A673 (cell line): ENCODE results near the gene NDC80. TPM values are rescaled to one million over a fixed set of nuclear protein-coding genes. Genes with fewer than 3 reads are reported as not detected.

Experiments used
- BruUV-seq: library from RNA; stranded (reverse); fragments of 400-500 nt; replicated peaks from 2 replicates; lab custom pipeline; 2021; lab: Mats Ljungman, UMichigan
- CTCF ChIA-PET: fragments of 300-600 bp; sonication (Branson Sonifier 250); formaldehyde crosslinking; loops from one replicate; lab custom pipeline; 2022; ENCODE audit warnings: antibody characterized with exemption; lab: Charles Lee
- POLR2A ChIA-PET: fragments of 300-600 bp; sonication (Branson Sonifier 250); formaldehyde crosslinking; loops from one replicate; lab custom pipeline; 2022; ENCODE audit warnings: antibody characterized with exemption; ENCODE audit not compliant: low non-redundant PET; lab: Charles Lee
- DNase-seq: peaks from one replicate; pipeline ENCODE4 v3.0.0-alpha.2; 2015; ENCODE audit warnings: low spot score
- H3K27ac ChIP-seq: fragments of 200-600 bp; sonication (generic); 2 replicates; pipeline ENCODE4 v1.5.1; 2016; ENCODE audit warnings: mixed run types, low read depth, mild to moderate bottlenecking, mixed read lengths, antibody characterized with exemption, low read length; ENCODE audit not compliant: poor library complexity, severe bottlenecking
- H3K27me3 ChIP-seq: fragments of 200-600 bp; sonication (generic); replicated peaks from 2 replicates; pipeline ENCODE4 v1.6.1; 2017; ENCODE audit warnings: mixed run types, low read depth, mild to moderate bottlenecking, mixed read lengths, antibody characterized with exemption, low read length; ENCODE audit not compliant: insufficient read depth, poor library complexity
- H3K36me3 ChIP-seq: fragments of 200-600 bp; sonication (generic); 2 replicates; pipeline ENCODE4 v1.6.1; 2016; ENCODE audit warnings: mixed run types, mild to moderate bottlenecking, mixed read lengths, antibody characterized with exemption, low read length; ENCODE audit not compliant: insufficient read depth, poor library complexity, severe bottlenecking
- H3K4me1 ChIP-seq: fragments of 200-600 bp; sonication (generic); 2 replicates; pipeline ENCODE4 v1.6.1; 2017; ENCODE audit warnings: mixed run types, mild to moderate bottlenecking, mixed read lengths, antibody characterized with exemption, low read length; ENCODE audit not compliant: insufficient read depth, poor library complexity, severe bottlenecking
- H3K4me3 ChIP-seq: fragments of 200-600 bp; sonication (generic); 2 replicates; pipeline ENCODE4 v1.5.1; 2016; ENCODE audit warnings: low read depth, mixed run types, mild to moderate bottlenecking, mixed read lengths, low read length; ENCODE audit not compliant: poor library complexity, severe bottlenecking
- H3K9me3 ChIP-seq: fragments of 200-600 bp; sonication (generic); 2 replicates; pipeline ENCODE4 v1.6.1; 2016; ENCODE audit warnings: mixed run types, low read depth, mild to moderate bottlenecking, mixed read lengths, antibody characterized with exemption, low read length; ENCODE audit not compliant: poor library complexity, severe bottlenecking
- EZH2 ChIP-seq: fragments of 200-600 bp; sonication (generic); IDR thresholded peaks from 2 replicates; pipeline ENCODE4 v1.6.1; 2017; ENCODE audit warnings: borderline replicate concordance, low read depth, mild to moderate bottlenecking, mixed read lengths, antibody characterized with exemption, low read length; ENCODE audit not compliant: poor library complexity, severe bottlenecking
- intact Hi-C: fragments of 100-400 bp; cut with micrococcal nuclease; formaldehyde crosslinking; loops from one replicate; pipeline ENCODE4 v1.10.0; 2022; ENCODE audit not compliant: unreplicated experiment
- total RNA-seq: library from RNA; stranded (reverse); gene quantifications from 2 replicates; pipeline ENCODE4 v1.2.3, GENCODE V29; 2021
- TF ChIP-seq, protein P1 (sequence below): fragments of 300-800, 200-600 bp; sonication (generic); conservative IDR thresholded peaks from 2 replicates; pipeline ENCODE4 v1.5.1; 2017; ENCODE audit warnings: low read depth, mild to moderate bottlenecking, antibody characterized with exemption, low read length, moderate library complexity, mixed read lengths

NDC80 gene
- total RNA-seq, 1 experiment from 2014 or later = 72.6 TPM

DNA sequence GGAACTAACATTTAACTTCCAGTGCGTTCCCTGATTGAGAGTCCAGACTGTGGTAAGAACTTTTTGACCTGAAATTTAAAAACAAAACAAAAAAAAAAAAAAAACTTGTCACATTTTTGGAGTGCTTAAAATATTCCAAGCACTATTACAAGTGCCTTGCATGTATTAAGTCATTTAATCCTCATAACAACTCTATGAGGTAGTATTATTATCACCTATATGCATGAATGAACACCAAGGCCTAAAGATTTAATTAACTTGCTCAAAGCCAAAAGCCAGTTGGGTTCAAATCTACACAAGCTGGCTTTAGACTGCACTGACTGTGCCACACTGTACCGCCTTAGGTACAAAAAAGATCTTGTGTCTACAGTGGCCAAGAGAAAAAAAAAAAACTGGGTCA, 35.3 kb upstream of the NDC80 start:
- TF ChIP-seq, protein P1, sequence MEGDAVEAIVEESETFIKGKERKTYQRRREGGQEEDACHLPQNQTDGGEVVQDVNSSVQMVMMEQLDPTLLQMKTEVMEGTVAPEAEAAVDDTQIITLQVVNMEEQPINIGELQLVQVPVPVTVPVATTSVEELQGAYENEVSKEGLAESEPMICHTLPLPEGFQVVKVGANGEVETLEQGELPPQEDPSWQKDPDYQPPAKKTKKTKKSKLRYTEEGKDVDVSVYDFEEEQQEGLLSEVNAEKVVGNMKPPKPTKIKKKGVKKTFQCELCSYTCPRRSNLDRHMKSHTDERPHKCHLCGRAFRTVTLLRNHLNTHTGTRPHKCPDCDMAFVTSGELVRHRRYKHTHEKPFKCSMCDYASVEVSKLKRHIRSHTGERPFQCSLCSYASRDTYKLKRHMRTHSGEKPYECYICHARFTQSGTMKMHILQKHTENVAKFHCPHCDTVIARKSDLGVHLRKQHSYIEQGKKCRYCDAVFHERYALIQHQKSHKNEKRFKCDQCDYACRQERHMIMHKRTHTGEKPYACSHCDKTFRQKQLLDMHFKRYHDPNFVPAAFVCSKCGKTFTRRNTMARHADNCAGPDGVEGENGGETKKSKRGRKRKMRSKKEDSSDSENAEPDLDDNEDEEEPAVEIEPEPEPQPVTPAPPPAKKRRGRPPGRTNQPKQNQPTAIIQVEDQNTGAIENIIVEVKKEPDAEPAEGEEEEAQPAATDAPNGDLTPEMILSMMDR = no peak
- no peak for TF ChIP-seq EZH2
- no peak overlapping the region for H3K27ac ChIP-seq
- POLR2A ChIA-PET = no interaction called here
- peaks cover 5% of the 10 kb centered on the region for H3K4me1 ChIP-seq
- CTCF ChIA-PET = no interaction called here
- no peak for DNase-seq
- no peaks in the 10 kb centered on the region for H3K27me3 ChIP-seq
- no peak overlapping the region for H3K4me3 ChIP-seq
- H3K9me3 ChIP-seq = no peaks in the 10 kb centered on the region
- intact Hi-C loops = loop anchor here (5.0 kb wide), 1 partner anchor 954 kb away; no protein-coding TSS in a partner anchor
- H3K36me3 ChIP-seq = peaks cover 7% of the 10 kb centered on the region
- BruUV-seq = no TSS peak

DNA sequence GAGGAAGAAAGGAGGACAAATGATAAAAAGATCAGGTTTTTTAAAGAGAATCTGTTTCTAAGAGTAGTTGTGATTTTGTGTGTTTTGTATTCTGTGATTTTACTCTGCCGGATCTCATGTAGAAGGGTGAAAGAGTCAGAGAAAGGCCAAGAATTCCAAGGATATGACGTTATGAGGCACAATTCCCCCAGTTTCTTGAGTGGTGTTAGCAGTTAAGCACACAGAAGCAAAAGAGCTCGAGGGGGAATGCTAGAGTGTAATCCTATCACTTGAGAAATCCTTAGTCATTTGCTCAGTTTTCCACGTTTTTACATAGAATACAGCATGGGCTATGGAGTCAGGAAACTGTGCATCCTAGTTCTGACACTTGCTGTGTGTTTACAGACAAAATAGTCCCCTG, 34.9 kb upstream of the NDC80 start:
- intact Hi-C loops = loop anchor here (5.0 kb wide), 1 partner anchor 954 kb away; no protein-coding TSS in a partner anchor
- CTCF ChIA-PET = no interaction called here
- Histone ChIP-seq H3K4me3 (no peak overlapping the region), H3K27me3 (no peaks in the 10 kb centered on the region), H3K27ac (no peak overlapping the region), H3K4me1 (peaks cover 5% of the 10 kb centered on the region), H3K36me3 (peaks cover 7% of the 10 kb centered on the region), H3K9me3 (no peaks in the 10 kb centered on the region)
- BruUV-seq = no TSS peak
- POLR2A ChIA-PET = no interaction called here
- TF ChIP-seq, protein P1 = no peak
- no peak for TF ChIP-seq EZH2
- DNase-seq = no peak

DNA sequence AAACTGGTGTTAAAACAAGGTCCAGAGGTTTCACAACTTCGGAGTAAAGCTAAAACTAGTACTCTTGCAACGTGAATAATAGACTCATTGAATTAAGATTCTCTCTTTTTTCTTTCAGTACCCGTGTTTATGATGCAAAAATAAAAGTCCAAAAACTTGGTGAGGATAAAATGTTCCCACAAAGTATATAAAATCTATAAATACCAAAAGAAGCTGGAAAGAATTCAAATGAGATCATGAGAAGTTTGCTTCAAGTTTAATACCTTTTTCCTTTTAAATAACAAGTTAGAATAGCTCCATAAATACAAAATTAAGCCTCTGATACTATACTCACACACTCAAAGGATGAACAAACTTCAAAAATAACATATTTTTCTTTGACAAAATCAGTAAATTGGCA, 34.1 kb upstream of the NDC80 start:
- Histone ChIP-seq H3K27me3 (no peaks in the 10 kb centered on the region), H3K4me3 (no peak overlapping the region), H3K27ac (no peak overlapping the region), H3K9me3 (no peaks in the 10 kb centered on the region), H3K36me3 (peaks cover 7% of the 10 kb centered on the region), H3K4me1 (peaks cover 5% of the 10 kb centered on the region)
- ChIA-PET POLR2A (no interaction called here), CTCF (no interaction called here)
- TF ChIP-seq, protein P1 = no peak
- TF ChIP-seq EZH2 = no peak
- no peak for DNase-seq
- BruUV-seq = no TSS peak
- intact Hi-C loops = loop anchor here (5.0 kb wide), 1 partner anchor 955 kb away; no protein-coding TSS in a partner anchor
